Measurements from ENCODE around the gene TMC5. TPM values are rescaled to one million over a fixed set of nuclear protein-coding genes. Genes with fewer than 3 reads are reported as not detected.
"Not testable (repeated sequence)": the region's sequence is repeated elsewhere in the genome, so short reads cannot be mapped to it uniquely, and the experiment has no call there.

Gene TMC5
- not detected in 2 replicates for polyA plus RNA-seq (2012; rRNA removed)
- polyA plus RNA-seq (2012; cell fraction: cytosol; rRNA removed): not detected in 2 replicates
- polyA plus RNA-seq (2012; cell fraction: nucleus; rRNA removed): not detected in 2 replicates

- Histone ChIP-seq H4K20me1 (ENCODE audit: insufficient read depth) (no peaks in the 10 kb centered on the region), H3K36me3 (replicated peaks in 1 of 2; ENCODE audit: control insufficient read depth in 1 of 2, insufficient read depth in 2 of 2, low read length in 1 of 2) (no peaks in the 10 kb centered on the region), H3K9me3 (no peaks in the 10 kb centered on the region), H3F3A (replicated peaks; ENCODE audit: insufficient read depth) (no peaks in the 10 kb centered on the region), H3K9me2 (no peaks in the 10 kb centered on the region), H3K9ac (no peak within 1 kb of the TSS), H3K79me2 (ENCODE audit: insufficient read depth) (no peaks in the 10 kb centered on the region), H3K27me3 (ENCODE audit: insufficient read depth) (no peaks in the 10 kb centered on the region), H3K27ac (ENCODE audit: low read depth in 2 of 2, low read length in 1 of 2) (no peak within 1 kb of the TSS), H3K4me2 (no peak within 1 kb of the TSS), H2AFZ (ENCODE audit: low read depth) (no peak within 1 kb of the TSS), H3K4me1 (ENCODE audit: control insufficient read depth in 1 of 2, insufficient read depth in 2 of 2, low read depth in 1 of 2, low read length in 1 of 2) (no peaks in the 10 kb centered on the region), H3K4me3 (ENCODE audit: low read depth in 2 of 2, low read length in 1 of 2) (no peak within 1 kb of the TSS)
- DNase-seq: no peak
- ChIA-PET CTCF (interaction anchor here (0.6 to 1.5 kb wide), 6 partner anchors 14 to 331 kb away, joined by 3 to 6 read pairs (median 3); no protein-coding TSS in a partner anchor), POLR2A (no interaction called here)
- TF ChIP-seq TEAD4 (IDR thresholded peaks at IDR 0.05; ENCODE audit: borderline replicate concordance, insufficient read depth): no peak
- TF ChIP-seq ZBTB33 (IDR thresholded peaks at IDR 0.05; ENCODE audit: borderline replicate concordance, low read depth): no peak
- TF ChIP-seq MEF2A (IDR thresholded peaks at IDR 0.05; ENCODE audit: borderline replicate concordance, low read depth): no peak
- TF ChIP-seq POLR2AphosphoS5 (IDR thresholded peaks at IDR 0.05; ENCODE audit: low read depth, low read length): no peak
- TF ChIP-seq IRF3 (IDR thresholded peaks at IDR 0.05; ENCODE audit: low read depth, low read length): no peak
- TF ChIP-seq RAD21 (IDR thresholded peaks at IDR 0.05; ENCODE audit: low read length): no peak
- no peak for TF ChIP-seq NFIC (IDR thresholded peaks at IDR 0.05; ENCODE audit: borderline replicate concordance)
- no peak for TF ChIP-seq RFX5 (IDR thresholded peaks at IDR 0.05; ENCODE audit: low read length)
- WGBS (ENCODE audit: low lambda C conversion rate): 72% methylated on average over 12 of the region's 12 CpGs
These were observed at the start of gene TMC5 for GRCh38 chr16:19417640-19418039. TMC5 (plus strand) TSS chr16:19417883; CDS start chr16:19440039, 22,156 bp downstream.

- not testable (repeated sequence) for H3K4me1 ChIP-seq (ENCODE audit: control insufficient read depth in 1 of 2, insufficient read depth in 2 of 2, low read depth in 1 of 2, low read length in 1 of 2); H3K27me3 ChIP-seq (ENCODE audit: insufficient read depth); H3K4me3 ChIP-seq (ENCODE audit: low read depth in 2 of 2, low read length in 1 of 2); H4K20me1 ChIP-seq (ENCODE audit: insufficient read depth); DNase-seq; H2AFZ ChIP-seq (ENCODE audit: low read depth); H3K27ac ChIP-seq (ENCODE audit: low read depth in 2 of 2, low read length in 1 of 2); H3K36me3 ChIP-seq (replicated peaks in 1 of 2; ENCODE audit: control insufficient read depth in 1 of 2, insufficient read depth in 2 of 2, low read length in 1 of 2); H3K4me2 ChIP-seq; H3K9me3 ChIP-seq; H3F3A ChIP-seq (replicated peaks; ENCODE audit: insufficient read depth); H3K79me2 ChIP-seq (ENCODE audit: insufficient read depth); H3K9ac ChIP-seq; H3K9me2 ChIP-seq
- ChIA-PET CTCF (interaction anchor here (1.1 to 3.2 kb wide), 6 partner anchors 16 to 287 kb away, joined by 3 to 29 read pairs (median 4); no protein-coding TSS in a partner anchor), POLR2A (interaction anchor here (1.1 kb wide), 1 partner anchor 287 kb away, joined by 3 read pairs; no protein-coding TSS in a partner anchor)
- 47% methylated on average over 7 of the region's 7 CpGs for WGBS (ENCODE audit: low lambda C conversion rate)
These were observed 45.1 kb upstream of the TMC5 start for GRCh38 chr16:19372541-19372940.

Measured in SK-N-SH (cell line).